WTC11 (cell line): Measurements from ENCODE around the gene C11orf21. TPM values are rescaled to one million over a fixed set of nuclear protein-coding genes. Genes with fewer than 3 reads are reported as not detected.

Experiments used
- ATAC-seq: fragments of 200-7000 bp; cut with Tn5 transposase; 2 replicates; pipeline ENCODE4 v1.10.0; 2021; ENCODE audit warnings: mild to moderate bottlenecking, moderate library complexity
- CTCF ChIA-PET: fragments of 300-600 bp; sonication (Branson Sonifier 250); formaldehyde crosslinking; loops from one replicate; lab custom pipeline; 2021; ENCODE audit warnings: antibody characterized with exemption; lab: Charles Lee
- POLR2A ChIA-PET: fragments of 350-600 bp; sonication (Branson Sonifier 250); formaldehyde crosslinking; loops from one replicate; lab custom pipeline; 2021; ENCODE audit warnings: antibody characterized with exemption; lab: Charles Lee
- DNase-seq: peaks from one replicate; pipeline ENCODE4 v3.0.0; 2021; ENCODE audit warnings: low spot score
- H3K27ac Mint-ChIP-seq: 2 replicates; pipeline ENCODE4 v1.8.0; 2021; ENCODE audit warnings: mixed read lengths
- H3K27me3 Mint-ChIP-seq: 2 replicates; pipeline ENCODE4 v1.8.0; 2021; ENCODE audit warnings: low read depth, mild to moderate bottlenecking, moderate library complexity, mixed read lengths
- H3K36me3 Mint-ChIP-seq: 2 replicates; pipeline ENCODE4 v1.8.0; 2021; ENCODE audit warnings: mixed read lengths
- H3K4me1 Mint-ChIP-seq: 2 replicates; pipeline ENCODE4 v1.8.0; 2022; ENCODE audit warnings: mixed read lengths
- H3K4me3 Mint-ChIP-seq: 2 replicates; pipeline ENCODE4 v1.8.0; 2021; ENCODE audit warnings: mild to moderate bottlenecking, moderate library complexity, mixed read lengths
- H3K9me3 Mint-ChIP-seq: 2 replicates; pipeline ENCODE4 v1.8.0; 2021; ENCODE audit warnings: mixed read lengths
- ESRRA ChIP-seq: sonication (generic); formaldehyde crosslinking; IDR thresholded peaks from 2 replicates; pipeline ENCODE4 v1.8.1; 2022; ENCODE audit warnings: mild to moderate bottlenecking, missing genetic modification reagents, borderline replicate concordance
- FOXP1 ChIP-seq: sonication (generic); formaldehyde crosslinking; IDR thresholded peaks from 2 replicates; pipeline ENCODE4 v1.8.0; 2022; ENCODE audit warnings: missing genetic modification reagents, mild to moderate bottlenecking, moderate library complexity, borderline replicate concordance
- GABPB1 ChIP-seq: sonication (generic); formaldehyde crosslinking; IDR thresholded peaks from 2 replicates; pipeline ENCODE4 v1.8.1; 2023; ENCODE audit warnings: mild to moderate bottlenecking, missing genetic modification reagents
- HMGA2 ChIP-seq: fragments of 250-450 bp; sonication (Bioruptor Pico); IDR thresholded peaks from 2 replicates; pipeline ENCODE4 v1.4.0; 2021; ENCODE audit warnings: mild to moderate bottlenecking, moderate library complexity
- NFE2L1 ChIP-seq: sonication (generic); formaldehyde crosslinking; IDR thresholded peaks from 2 replicates; pipeline ENCODE4 v1.8.1; 2023; ENCODE audit warnings: missing genetic modification reagents
- NR2C2 ChIP-seq: sonication (generic); formaldehyde crosslinking; IDR thresholded peaks from 2 replicates; pipeline ENCODE4 v1.8.0; 2022; ENCODE audit warnings: mild to moderate bottlenecking, missing genetic modification reagents
- OVOL2 ChIP-seq: fragments of 250-450 bp; sonication (Bioruptor Pico); IDR thresholded peaks from 2 replicates; pipeline ENCODE4 v1.9.0; 2021; ENCODE audit warnings: mild to moderate bottlenecking, borderline replicate concordance
- TEAD4 ChIP-seq: sonication (generic); formaldehyde crosslinking; IDR thresholded peaks from 2 replicates; pipeline ENCODE4 v1.8.0; 2022; ENCODE audit warnings: mild to moderate bottlenecking, missing genetic modification reagents
- ZNF138 ChIP-seq: sonication (generic); formaldehyde crosslinking; conservative IDR thresholded peaks from 2 replicates; pipeline ENCODE4 v1.8.1; 2022; ENCODE audit warnings: mild to moderate bottlenecking, moderate library complexity, missing genetic modification reagents
- ZNF416 ChIP-seq: fragments of 250-450 bp; sonication (Bioruptor Pico); IDR thresholded peaks from 2 replicates; pipeline ENCODE4 v1.9.0; 2021; ENCODE audit warnings: mild to moderate bottlenecking, inconsistent platforms
- total RNA-seq: library from RNA; stranded (reverse); gene quantifications from 3 replicates; pipeline ENCODE4 v1.2.3, GENCODE V29; 2021
- TF ChIP-seq, protein P1 (sequence below): sonication (generic); formaldehyde crosslinking; IDR thresholded peaks from 2 replicates; pipeline ENCODE4 v1.8.0; 2022; ENCODE audit warnings: mild to moderate bottlenecking, missing genetic modification reagents
- TF ChIP-seq, protein P2 (sequence below): sonication (generic); formaldehyde crosslinking; IDR thresholded peaks from 2 replicates; pipeline ENCODE4 v1.8.1; 2023; ENCODE audit warnings: mild to moderate bottlenecking, missing genetic modification reagents
- TF ChIP-seq, protein P3 (sequence below): sonication (generic); formaldehyde crosslinking; IDR thresholded peaks from 2 replicates; pipeline ENCODE4 v1.8.0; 2023; ENCODE audit warnings: mild to moderate bottlenecking, missing genetic modification reagents
- TF ChIP-seq, protein P4 (sequence below): sonication (generic); formaldehyde crosslinking; conservative IDR thresholded peaks from 2 replicates; pipeline ENCODE4 v1.8.1; 2022; ENCODE audit warnings: mild to moderate bottlenecking, missing genetic modification reagents
- TF ChIP-seq, protein P5 (sequence below): sonication (generic); formaldehyde crosslinking; IDR thresholded peaks from 2 replicates; pipeline ENCODE4 v1.8.1; 2022; ENCODE audit warnings: low read depth, mild to moderate bottlenecking, moderate library complexity, missing genetic modification reagents, borderline replicate concordance
- TF ChIP-seq, protein P6 (sequence below): sonication (generic); formaldehyde crosslinking; IDR thresholded peaks from 2 replicates; pipeline ENCODE4 v1.8.0; 2022; ENCODE audit warnings: mild to moderate bottlenecking, missing genetic modification reagents
- TF ChIP-seq, protein P7 (sequence below): sonication (generic); formaldehyde crosslinking; IDR thresholded peaks from 2 replicates; pipeline ENCODE4 v1.8.0; 2022; ENCODE audit warnings: mild to moderate bottlenecking, missing genetic modification reagents
- TF ChIP-seq, protein P8 (sequence below): sonication (generic); formaldehyde crosslinking; IDR thresholded peaks from 2 replicates; pipeline ENCODE4 v1.8.1; 2023; ENCODE audit warnings: mild to moderate bottlenecking, missing genetic modification reagents

The C11orf21 gene
- total RNA-seq, 1 experiment from 2014 or later = 0.24 TPM

DNA sequence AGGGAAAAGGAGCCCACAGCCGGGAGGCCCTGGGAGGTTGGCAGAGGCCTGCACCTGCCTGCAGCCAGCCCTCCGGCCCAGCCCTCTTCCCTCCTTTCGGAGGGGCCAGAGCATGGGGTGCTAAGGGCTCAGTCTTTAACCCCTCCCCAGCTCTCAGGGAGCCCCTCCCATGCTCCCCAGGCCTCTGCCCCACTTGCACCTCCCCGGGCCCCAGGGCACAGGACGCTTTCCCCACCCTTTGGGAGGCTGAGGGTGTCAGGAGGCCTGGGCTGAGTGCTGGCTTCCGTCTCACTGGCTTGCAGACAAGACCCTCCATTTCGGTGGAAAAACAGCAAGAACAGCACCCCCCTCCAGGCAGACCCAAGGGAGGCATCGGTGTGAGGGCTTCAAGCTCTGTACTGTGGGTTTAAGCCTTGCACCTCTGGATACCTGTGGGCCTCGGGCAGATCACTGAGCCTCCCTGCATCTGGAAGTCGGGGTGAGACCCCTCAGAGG is 38.6 kb downstream of the C11orf21 start (continued):
- no peak for TF ChIP-seq FOXP1 (CRISPR knock-in tag)
- TF ChIP-seq OVOL2 (CRISPR knock-in tag) = no peak
- TF ChIP-seq ESRRA (CRISPR knock-in tag) = no peak
- no peak for TF ChIP-seq TEAD4 (CRISPR knock-in tag)
- TF ChIP-seq, protein P1, sequence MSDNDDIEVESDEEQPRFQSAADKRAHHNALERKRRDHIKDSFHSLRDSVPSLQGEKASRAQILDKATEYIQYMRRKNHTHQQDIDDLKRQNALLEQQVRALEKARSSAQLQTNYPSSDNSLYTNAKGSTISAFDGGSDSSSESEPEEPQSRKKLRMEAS (CRISPR knock-in tag) = no peak
- TF ChIP-seq, protein P2, sequence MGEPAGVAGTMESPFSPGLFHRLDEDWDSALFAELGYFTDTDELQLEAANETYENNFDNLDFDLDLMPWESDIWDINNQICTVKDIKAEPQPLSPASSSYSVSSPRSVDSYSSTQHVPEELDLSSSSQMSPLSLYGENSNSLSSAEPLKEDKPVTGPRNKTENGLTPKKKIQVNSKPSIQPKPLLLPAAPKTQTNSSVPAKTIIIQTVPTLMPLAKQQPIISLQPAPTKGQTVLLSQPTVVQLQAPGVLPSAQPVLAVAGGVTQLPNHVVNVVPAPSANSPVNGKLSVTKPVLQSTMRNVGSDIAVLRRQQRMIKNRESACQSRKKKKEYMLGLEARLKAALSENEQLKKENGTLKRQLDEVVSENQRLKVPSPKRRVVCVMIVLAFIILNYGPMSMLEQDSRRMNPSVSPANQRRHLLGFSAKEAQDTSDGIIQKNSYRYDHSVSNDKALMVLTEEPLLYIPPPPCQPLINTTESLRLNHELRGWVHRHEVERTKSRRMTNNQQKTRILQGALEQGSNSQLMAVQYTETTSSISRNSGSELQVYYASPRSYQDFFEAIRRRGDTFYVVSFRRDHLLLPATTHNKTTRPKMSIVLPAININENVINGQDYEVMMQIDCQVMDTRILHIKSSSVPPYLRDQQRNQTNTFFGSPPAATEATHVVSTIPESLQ = no peak

DNA sequence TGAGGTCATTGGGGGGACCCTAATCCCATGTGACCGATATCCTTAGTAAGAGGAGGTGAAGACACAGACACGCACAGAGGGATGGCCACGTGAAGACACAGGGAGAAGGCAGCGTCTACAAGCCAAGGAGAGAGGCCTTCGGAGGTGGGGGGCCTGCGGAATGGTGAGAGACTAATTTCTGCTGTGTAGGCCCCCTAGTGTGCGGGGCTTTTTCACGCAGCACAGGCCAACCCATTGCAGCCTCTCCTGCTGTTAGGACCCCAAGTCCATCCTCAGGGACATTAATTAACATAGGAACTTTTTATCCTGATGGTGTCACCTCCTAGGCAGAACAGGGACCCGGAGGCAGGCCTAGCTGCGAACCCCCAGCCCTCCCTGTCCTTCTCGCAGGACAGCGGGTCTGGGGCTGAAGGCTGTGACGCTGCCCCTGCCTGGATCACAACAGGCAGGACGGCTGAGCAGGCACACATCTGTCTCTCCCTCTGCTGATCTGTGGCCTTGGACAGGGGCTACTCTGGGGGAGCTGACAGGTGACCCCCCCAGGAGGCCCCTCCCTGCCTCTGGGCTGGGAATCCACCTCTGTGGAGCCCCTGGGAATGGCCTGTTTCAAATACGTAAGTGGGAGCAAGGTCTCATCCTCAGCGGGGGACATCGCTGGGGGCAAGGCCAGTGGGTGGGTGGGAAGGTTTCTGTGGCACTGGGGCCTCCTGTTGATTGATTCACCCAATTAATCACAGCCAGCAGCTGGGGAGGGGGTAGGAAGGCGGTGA is 39.2 kb downstream of the C11orf21 start:
- no peak overlapping the region for H3K27ac Mint-ChIP-seq
- TF ChIP-seq ZNF416 (CRISPR knock-in tag) (no peak), ZNF138 (CRISPR knock-in tag) (no peak), HMGA2 (CRISPR knock-in tag) (no peak), GABPB1 (no peak), NR2C2 (CRISPR knock-in tag) (no peak), TEAD4 (CRISPR knock-in tag) (no peak), NFE2L1 (CRISPR knock-in tag) (no peak)
- TF ChIP-seq, protein P3, sequence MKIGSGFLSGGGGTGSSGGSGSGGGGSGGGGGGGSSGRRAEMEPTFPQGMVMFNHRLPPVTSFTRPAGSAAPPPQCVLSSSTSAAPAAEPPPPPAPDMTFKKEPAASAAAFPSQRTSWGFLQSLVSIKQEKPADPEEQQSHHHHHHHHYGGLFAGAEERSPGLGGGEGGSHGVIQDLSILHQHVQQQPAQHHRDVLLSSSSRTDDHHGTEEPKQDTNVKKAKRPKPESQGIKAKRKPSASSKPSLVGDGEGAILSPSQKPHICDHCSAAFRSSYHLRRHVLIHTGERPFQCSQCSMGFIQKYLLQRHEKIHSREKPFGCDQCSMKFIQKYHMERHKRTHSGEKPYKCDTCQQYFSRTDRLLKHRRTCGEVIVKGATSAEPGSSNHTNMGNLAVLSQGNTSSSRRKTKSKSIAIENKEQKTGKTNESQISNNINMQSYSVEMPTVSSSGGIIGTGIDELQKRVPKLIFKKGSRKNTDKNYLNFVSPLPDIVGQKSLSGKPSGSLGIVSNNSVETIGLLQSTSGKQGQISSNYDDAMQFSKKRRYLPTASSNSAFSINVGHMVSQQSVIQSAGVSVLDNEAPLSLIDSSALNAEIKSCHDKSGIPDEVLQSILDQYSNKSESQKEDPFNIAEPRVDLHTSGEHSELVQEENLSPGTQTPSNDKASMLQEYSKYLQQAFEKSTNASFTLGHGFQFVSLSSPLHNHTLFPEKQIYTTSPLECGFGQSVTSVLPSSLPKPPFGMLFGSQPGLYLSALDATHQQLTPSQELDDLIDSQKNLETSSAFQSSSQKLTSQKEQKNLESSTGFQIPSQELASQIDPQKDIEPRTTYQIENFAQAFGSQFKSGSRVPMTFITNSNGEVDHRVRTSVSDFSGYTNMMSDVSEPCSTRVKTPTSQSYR = no peak
- TF ChIP-seq, protein P4, sequence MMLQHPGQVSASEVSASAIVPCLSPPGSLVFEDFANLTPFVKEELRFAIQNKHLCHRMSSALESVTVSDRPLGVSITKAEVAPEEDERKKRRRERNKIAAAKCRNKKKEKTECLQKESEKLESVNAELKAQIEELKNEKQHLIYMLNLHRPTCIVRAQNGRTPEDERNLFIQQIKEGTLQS = no peak
- TF ChIP-seq, protein P5, sequence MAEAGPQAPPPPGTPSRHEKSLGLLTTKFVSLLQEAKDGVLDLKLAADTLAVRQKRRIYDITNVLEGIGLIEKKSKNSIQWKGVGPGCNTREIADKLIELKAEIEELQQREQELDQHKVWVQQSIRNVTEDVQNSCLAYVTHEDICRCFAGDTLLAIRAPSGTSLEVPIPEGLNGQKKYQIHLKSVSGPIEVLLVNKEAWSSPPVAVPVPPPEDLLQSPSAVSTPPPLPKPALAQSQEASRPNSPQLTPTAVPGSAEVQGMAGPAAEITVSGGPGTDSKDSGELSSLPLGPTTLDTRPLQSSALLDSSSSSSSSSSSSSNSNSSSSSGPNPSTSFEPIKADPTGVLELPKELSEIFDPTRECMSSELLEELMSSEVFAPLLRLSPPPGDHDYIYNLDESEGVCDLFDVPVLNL = no peak
- TF ChIP-seq, protein P6, sequence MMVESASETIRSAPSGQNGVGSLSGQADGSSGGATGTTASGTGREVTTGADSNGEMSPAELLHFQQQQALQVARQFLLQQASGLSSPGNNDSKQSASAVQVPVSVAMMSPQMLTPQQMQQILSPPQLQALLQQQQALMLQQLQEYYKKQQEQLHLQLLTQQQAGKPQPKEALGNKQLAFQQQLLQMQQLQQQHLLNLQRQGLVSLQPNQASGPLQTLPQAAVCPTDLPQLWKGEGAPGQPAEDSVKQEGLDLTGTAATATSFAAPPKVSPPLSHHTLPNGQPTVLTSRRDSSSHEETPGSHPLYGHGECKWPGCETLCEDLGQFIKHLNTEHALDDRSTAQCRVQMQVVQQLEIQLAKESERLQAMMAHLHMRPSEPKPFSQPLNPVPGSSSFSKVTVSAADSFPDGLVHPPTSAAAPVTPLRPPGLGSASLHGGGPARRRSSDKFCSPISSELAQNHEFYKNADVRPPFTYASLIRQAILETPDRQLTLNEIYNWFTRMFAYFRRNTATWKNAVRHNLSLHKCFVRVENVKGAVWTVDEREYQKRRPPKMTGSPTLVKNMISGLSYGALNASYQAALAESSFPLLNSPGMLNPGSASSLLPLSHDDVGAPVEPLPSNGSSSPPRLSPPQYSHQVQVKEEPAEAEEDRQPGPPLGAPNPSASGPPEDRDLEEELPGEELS (CRISPR knock-in tag) = no peak
- TF ChIP-seq, protein P7, sequence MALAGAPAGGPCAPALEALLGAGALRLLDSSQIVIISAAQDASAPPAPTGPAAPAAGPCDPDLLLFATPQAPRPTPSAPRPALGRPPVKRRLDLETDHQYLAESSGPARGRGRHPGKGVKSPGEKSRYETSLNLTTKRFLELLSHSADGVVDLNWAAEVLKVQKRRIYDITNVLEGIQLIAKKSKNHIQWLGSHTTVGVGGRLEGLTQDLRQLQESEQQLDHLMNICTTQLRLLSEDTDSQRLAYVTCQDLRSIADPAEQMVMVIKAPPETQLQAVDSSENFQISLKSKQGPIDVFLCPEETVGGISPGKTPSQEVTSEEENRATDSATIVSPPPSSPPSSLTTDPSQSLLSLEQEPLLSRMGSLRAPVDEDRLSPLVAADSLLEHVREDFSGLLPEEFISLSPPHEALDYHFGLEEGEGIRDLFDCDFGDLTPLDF (CRISPR knock-in tag) = no peak
- TF ChIP-seq, protein P8, sequence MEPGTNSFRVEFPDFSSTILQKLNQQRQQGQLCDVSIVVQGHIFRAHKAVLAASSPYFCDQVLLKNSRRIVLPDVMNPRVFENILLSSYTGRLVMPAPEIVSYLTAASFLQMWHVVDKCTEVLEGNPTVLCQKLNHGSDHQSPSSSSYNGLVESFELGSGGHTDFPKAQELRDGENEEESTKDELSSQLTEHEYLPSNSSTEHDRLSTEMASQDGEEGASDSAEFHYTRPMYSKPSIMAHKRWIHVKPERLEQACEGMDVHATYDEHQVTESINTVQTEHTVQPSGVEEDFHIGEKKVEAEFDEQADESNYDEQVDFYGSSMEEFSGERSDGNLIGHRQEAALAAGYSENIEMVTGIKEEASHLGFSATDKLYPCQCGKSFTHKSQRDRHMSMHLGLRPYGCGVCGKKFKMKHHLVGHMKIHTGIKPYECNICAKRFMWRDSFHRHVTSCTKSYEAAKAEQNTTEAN (CRISPR knock-in tag) = no peak
- H3K9me3 Mint-ChIP-seq = no peaks in the 10 kb centered on the region
- ChIA-PET POLR2A (no interaction called here), CTCF (no interaction called here)
- H3K27me3 Mint-ChIP-seq = peaks cover 30% of the 10 kb centered on the region
- no peak overlapping the region for H3K4me3 Mint-ChIP-seq
- no peak for ATAC-seq
- DNase-seq = no peak
- no peaks in the 10 kb centered on the region for H3K4me1 Mint-ChIP-seq
- no peaks in the 10 kb centered on the region for H3K36me3 Mint-ChIP-seq
